LoVo (cell line): ENCODE results near the gene FGF2.
A peak's percentile ranks its signal among the peaks of the same experiment; 100 is the strongest.
"Not testable (repeated sequence)": the region's sequence is repeated elsewhere in the genome, so short reads cannot be mapped to it uniquely, and the experiment has no call there.

ENCODE experiments used
- DNase-seq: peaks from one replicate; pipeline ENCODE4 v3.0.0-alpha.2; 2016; ENCODE audit warnings: low spot score

FGF2 gene

GRCh38 chr4:122826553-122827257 is at the start of gene FGF2:
TSS of gene FGF2 (plus strand) at chr4:122826831. CDS start at chr4:122827175, 344 bp downstream.
- DNase-seq, result peak; percentile 27

GRCh38 chr4:122776916-122777315 is 49.7 kb upstream of the FGF2 start:
- DNase-seq, result peak; percentile 82

GRCh38 chr4:122777846-122778673 is 48.6 kb upstream of the FGF2 start:
- DNase-seq, result no peak

GRCh38 chr4:122781486-122781885 is 45.1 kb upstream of the FGF2 start:
- no peak for DNase-seq

GRCh38 chr4:122783301-122784215 is 43.1 kb upstream of the FGF2 start:
- peak; percentile 81 for DNase-seq

GRCh38 chr4:122784261-122784660 is 42.4 kb upstream of the FGF2 start:
- no peak for DNase-seq

GRCh38 chr4:122785099-122785498 is 41.5 kb upstream of the FGF2 start:
- no peak for DNase-seq

- DNase-seq, result peak; percentile 53
Observed at GRCh38 chr4:122786296-122786695, 40.3 kb upstream of the FGF2 start.

GRCh38 chr4:122786920-122787319 is 39.7 kb upstream of the FGF2 start:
- not testable (repeated sequence) for DNase-seq

- DNase-seq, result no peak
Observed at GRCh38 chr4:122787940-122788339, 38.7 kb upstream of the FGF2 start.

GRCh38 chr4:122788935-122789334 is 37.7 kb upstream of the FGF2 start:
- no peak for DNase-seq

- no peak for DNase-seq
Observed at GRCh38 chr4:122793811-122794210, 32.8 kb upstream of the FGF2 start.

- no peak for DNase-seq
Observed at GRCh38 chr4:122796801-122797404, 29.7 kb upstream of the FGF2 start.

- no peak for DNase-seq
Observed at GRCh38 chr4:122797405-122798094, 29.1 kb upstream of the FGF2 start.

- peak; percentile 90 for DNase-seq
Observed at GRCh38 chr4:122798101-122798500, 28.5 kb upstream of the FGF2 start.

- DNase-seq, result no peak
Observed at GRCh38 chr4:122798917-122799316, 27.7 kb upstream of the FGF2 start.

GRCh38 chr4:122803788-122804208 is 22.8 kb upstream of the FGF2 start:
- no peak for DNase-seq

GRCh38 chr4:122806981-122807679 is 19.5 kb upstream of the FGF2 start:
- DNase-seq, result no peak

- DNase-seq, result no peak
Observed at GRCh38 chr4:122810669-122811068, 16.0 kb upstream of the FGF2 start.

GRCh38 chr4:122811781-122812180 is 14.8 kb upstream of the FGF2 start:
- DNase-seq, result not testable (repeated sequence)

- not testable (repeated sequence) for DNase-seq
Observed at GRCh38 chr4:122812823-122813222, 13.8 kb upstream of the FGF2 start.
